ENCODE measurements around the gene CACNB4.

Gene CACNB4

DNA sequence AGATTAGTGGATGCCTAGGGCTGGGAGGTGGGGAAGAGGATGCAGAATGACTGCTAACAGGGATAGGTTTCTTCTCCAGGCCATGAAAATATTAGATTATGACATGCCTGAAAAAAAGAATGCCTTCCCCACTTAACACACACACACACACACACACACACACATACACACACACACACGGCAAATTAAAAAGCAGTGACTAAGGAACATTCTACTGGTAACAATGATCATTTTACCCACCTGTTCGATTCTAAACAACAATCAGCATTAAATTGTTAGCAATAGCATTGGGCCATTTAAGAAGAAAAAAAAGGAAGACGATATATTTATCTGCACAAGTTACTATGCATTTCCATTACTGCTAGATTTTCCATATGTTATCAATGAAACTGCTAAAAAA lies 10.8 kb downstream of the CACNB4 start:
- DNase-seq (ENCODE audit: low read depth) = no peak

- DNase-seq (ENCODE audit: low read depth) = no peak
Measured at GRCh38 chr2:152086231-152086630, 12.6 kb downstream of the CACNB4 start.

DNA sequence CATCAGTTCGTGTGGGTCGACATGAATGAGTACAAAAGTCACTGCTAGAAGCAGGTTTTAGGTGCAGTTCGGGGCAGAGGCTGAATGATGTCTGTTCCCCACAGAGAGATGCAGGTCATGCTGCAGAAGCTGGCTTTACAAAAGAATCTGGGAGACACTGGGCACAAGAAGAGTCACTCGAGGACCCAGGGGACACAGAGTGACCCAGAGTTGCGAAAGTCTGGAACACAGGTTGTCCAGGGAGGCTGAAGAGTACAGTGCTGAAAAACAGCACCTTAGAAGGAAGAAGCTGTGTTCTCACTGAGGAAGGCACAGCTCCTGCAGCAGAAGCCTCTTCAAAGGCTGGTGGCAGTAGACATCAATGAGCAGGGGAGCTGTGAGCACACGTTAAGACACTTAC lies 14.8 kb downstream of the CACNB4 start:
- DNase-seq (ENCODE audit: low read depth) = no peak

GRCh38 chr2:152083202-152083875 lies 15.5 kb downstream of the CACNB4 start:
- DNase-seq (ENCODE audit: low read depth) = no peak

DNA sequence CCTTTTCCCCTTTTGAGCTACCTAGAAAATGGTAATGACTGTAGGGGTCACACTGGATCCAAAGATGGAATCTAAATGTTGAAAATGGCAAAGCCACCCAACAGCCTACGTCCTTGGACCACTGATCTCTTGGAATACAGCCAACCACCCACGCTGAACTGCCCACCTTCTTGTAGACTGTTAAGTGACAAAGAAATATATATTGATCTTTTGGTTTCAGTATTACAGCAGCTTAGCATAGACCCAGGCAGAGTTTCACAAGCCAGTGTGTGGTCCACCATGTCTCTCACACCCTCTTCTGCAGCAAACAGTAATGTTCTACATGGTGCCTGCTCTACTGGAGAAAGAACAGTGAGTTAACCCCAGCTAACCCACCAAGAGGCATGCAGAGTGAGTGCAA lies 20.2 kb downstream of the CACNB4 start:
- DNase-seq (ENCODE audit: low read depth) = no peak

DNA sequence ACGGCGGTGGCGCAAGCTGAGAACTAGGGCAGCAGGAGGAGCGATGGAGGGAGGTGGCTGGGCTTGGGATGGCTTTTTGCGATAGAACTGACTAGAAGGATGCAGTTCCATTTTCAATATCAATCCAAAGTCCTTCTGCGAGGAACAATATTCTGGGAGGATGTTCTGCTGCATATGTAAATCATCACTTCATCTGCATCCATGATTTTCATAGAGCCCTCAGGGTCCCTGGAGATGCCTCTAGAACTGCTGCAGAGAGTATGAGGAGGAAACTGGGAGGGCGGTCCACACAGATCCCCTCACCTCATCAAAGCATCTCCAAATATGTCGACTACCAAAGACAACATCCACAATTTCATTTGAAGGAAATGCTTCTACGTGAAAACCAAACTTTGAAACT lies 20.8 kb downstream of the CACNB4 start:
- DNase-seq (ENCODE audit: low read depth) = no peak

DNA sequence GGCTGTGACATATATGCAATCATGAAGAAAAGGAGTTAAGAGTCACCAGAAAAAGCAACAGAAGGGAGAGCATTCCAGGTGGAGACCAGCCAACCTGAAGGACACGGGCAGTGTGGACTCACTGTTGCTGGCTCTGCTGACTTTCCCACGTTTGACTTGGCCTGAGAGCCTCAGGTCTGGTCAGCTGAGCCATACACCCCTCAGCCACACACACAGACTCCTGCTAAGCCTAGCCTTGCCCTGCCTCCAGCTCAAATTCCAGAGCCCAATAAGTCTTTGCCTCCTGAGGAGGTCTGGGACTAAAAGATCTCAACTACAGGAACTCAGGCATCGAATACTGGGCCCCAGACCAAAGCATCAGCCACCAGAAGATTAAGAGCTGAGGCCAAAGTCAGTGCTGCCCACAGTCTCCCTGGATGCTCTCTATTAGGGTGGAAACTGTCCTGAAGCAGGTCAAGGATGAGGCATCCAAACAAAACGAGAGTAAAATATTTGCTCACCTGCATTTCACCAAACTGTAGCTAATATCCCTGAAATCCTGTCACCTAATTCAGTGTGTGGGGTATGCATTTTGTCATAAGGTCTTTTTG lies 23.3 kb downstream of the CACNB4 start:
- no peak for DNase-seq (ENCODE audit: low read depth)

DNA sequence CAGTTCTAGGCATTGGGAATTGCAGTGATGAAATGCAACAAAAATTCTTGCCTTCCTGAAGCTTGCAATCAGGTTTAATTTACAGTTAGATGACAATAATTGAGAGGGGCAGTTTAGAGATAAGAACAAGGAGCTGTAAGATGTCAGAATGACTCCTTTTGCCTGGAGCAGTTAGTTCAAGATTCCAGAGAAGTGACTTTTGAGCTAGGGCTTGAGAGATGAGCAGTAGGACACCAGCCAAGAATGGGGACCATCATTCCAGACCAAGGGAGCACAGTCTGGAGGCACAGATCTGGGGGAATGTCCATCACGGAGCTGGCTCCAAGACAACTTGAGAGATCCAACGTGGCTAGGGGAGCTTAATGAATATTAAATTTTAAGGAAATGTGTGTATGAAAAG lies 26.8 kb downstream of the CACNB4 start:
- DNase-seq (ENCODE audit: low read depth) = no peak

GRCh38 chr2:152071518-152071917 lies 27.3 kb downstream of the CACNB4 start:
- no peak for DNase-seq (ENCODE audit: low read depth)

GRCh38 chr2:152071092-152071491 lies 27.8 kb downstream of the CACNB4 start:
- DNase-seq (ENCODE audit: low read depth) = no peak

- DNase-seq (ENCODE audit: low read depth) = no peak
Measured at GRCh38 chr2:152068226-152068625, 30.6 kb downstream of the CACNB4 start.

GRCh38 chr2:152067823-152068222 lies 31.0 kb downstream of the CACNB4 start:
- no peak for DNase-seq (ENCODE audit: low read depth)

- DNase-seq (ENCODE audit: low read depth) = no peak
Measured at GRCh38 chr2:152065945-152066344, 32.9 kb downstream of the CACNB4 start.

DNA sequence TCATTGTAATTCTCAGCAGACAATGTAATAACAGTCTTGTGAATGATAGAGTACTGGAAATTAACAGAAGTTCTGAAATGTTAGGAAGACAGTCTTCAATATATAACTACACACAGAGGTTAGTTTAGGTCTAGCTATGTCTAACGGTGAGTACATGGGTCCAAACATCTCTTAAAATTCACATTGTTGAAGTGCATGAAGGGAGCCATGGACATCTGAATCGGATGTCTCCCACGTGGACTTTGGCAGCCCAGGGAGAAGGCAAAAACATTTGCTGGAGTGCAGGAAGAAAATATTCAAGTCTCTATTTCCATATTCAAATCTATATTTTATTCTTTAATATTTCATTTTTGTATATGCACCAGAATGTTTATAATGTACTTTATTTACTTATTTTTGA lies 34.8 kb downstream of the CACNB4 start:
- DNase-seq (ENCODE audit: low read depth) = no peak

GRCh38 chr2:152063325-152063924 lies 35.4 kb downstream of the CACNB4 start:
- no peak for DNase-seq (ENCODE audit: low read depth)

GRCh38 chr2:152062125-152063091 lies 36.4 kb downstream of the CACNB4 start:
- DNase-seq (ENCODE audit: low read depth) = no peak

- no peak for DNase-seq (ENCODE audit: low read depth)
Measured at GRCh38 chr2:152061383-152061782, 37.5 kb downstream of the CACNB4 start.

GRCh38 chr2:152058655-152059054 lies 40.2 kb downstream of the CACNB4 start:
- DNase-seq (ENCODE audit: low read depth) = no peak

- DNase-seq (ENCODE audit: low read depth) = no peak
Measured at GRCh38 chr2:152056418-152056817, 42.4 kb downstream of the CACNB4 start.

DNA sequence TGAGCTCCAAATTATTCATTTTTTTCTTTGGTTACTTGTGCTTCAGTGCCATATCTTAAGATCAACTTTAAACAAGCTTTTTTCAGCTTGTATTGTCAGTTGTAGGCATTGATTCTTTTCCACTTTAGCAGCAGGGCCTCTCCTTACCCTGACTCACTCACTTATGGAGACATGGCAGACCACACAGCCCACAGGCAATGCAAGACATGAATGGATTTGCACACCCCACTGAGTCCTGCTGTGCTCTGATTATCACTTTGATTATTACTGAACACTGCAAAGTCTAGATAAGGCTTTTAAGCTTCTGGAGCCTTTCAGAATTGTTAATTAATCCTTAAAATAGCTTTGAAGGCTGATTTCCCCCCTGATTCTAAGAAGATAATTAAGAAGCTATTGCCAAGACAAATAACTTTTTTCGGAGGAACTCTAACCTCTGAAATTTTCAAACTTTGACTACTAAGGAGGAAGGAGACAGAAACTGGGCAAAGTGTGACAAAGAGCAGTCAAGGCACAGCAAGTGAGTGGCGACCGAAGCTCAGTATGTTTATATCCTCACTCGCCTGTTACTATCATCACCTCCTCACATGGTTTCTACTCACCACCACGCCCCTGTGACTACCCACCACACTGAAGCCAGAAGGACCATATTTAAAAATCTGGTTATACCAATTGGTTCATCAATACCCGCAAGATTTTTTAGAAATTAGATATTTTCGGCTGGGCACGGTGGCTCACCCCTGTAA lies 43.3 kb downstream of the CACNB4 start:
- DNase-seq (ENCODE audit: low read depth) = no peak

- no peak for DNase-seq (ENCODE audit: low read depth)
Measured at GRCh38 chr2:152054593-152054992, 44.3 kb downstream of the CACNB4 start.

- no peak for DNase-seq (ENCODE audit: low read depth)
Measured at GRCh38 chr2:152051436-152051835, 47.4 kb downstream of the CACNB4 start.

Measured in T-helper 22 cell (primary cell).